CD4-positive, alpha-beta T cell (primary cell): ENCODE data around the gene IPO11. TPM values are rescaled to one million over a fixed set of nuclear protein-coding genes. Genes with fewer than 3 reads are reported as not detected.

Source experiments
- ATAC-seq: fragments of 200-7000 bp; cut with Tn5 transposase; one replicate; pipeline ENCODE4 v1.10.0; 2022; ENCODE audit warnings: mild to moderate bottlenecking; ENCODE audit not compliant: poor library complexity
- CTCF ChIA-PET: fragments of 350-600 bp; sonication (Branson Sonifier 250); formaldehyde crosslinking; loops from one replicate; lab custom pipeline; 2021; ENCODE audit warnings: antibody characterized with exemption, inconsistent platforms; lab: Charles Lee
- POLR2A ChIA-PET: fragments of 350-600 bp; sonication (Branson Sonifier 250); formaldehyde crosslinking; loops from one replicate; lab custom pipeline; 2021; ENCODE audit warnings: antibody characterized with exemption, inconsistent platforms; lab: Charles Lee
- DNase-seq, 14 experiments: peaks; one replicate each; pipeline ENCODE4 v3.0.0-alpha.2; 2013 to 2020; ENCODE audit warnings: mixed read lengths in 2 of 14
- H3K27ac ChIP-seq, 2 donors: one replicate each; pipeline versions ENCODE4 v1.5.1 to v1.7.0; 2013; ENCODE audit warnings: low read length in 2 of 2, low read depth in 1 of 2, mild to moderate bottlenecking in 1 of 2
- H3K27me3 ChIP-seq, 2 experiments: 1 replicate in 1 of 2; 2 replicates in 1 of 2; pipeline versions ENCODE4 v1.6.1 to v1.7.0; 2013; ENCODE audit warnings: low read length in 2 of 2, control low read depth in 1 of 2, mild to moderate bottlenecking in 1 of 2, moderate library complexity in 1 of 2; ENCODE audit not compliant: insufficient read depth in 2 of 2, control insufficient read depth in 1 of 2
- H3K36me3 ChIP-seq: one replicate; pipeline ENCODE4 v1.6.1; 2013; ENCODE audit warnings: low read length, control low read depth; ENCODE audit not compliant: insufficient read depth
- H3K4me1 ChIP-seq: one replicate; pipeline ENCODE4 v1.6.1; 2013; ENCODE audit warnings: low read length, control low read depth; ENCODE audit not compliant: insufficient read depth
- H3K4me3 ChIP-seq: one replicate; pipeline ENCODE4 v1.5.1; 2013; ENCODE audit warnings: mild to moderate bottlenecking, low read length, moderate library complexity
- H3K9me3 ChIP-seq, 2 experiments: 1 replicate in 1 of 2; 2 replicates in 1 of 2; pipeline versions ENCODE4 v1.6.1 to v1.7.0; 2013; ENCODE audit warnings: low read length in 2 of 2, mild to moderate bottlenecking in 2 of 2, control low read depth in 1 of 2, moderate library complexity in 1 of 2; ENCODE audit not compliant: control insufficient read depth in 1 of 2, insufficient read depth in 1 of 2
- H3K27ac Mint-ChIP-seq: one replicate; pipeline ENCODE4 v1.8.0; 2020; ENCODE audit warnings: mixed read lengths
- H3K27me3 Mint-ChIP-seq: one replicate; pipeline ENCODE4 v1.8.0; 2021; ENCODE audit warnings: mixed read lengths
- H3K36me3 Mint-ChIP-seq: one replicate; pipeline ENCODE4 v1.8.0; 2021; ENCODE audit warnings: low read depth, mixed read lengths
- H3K4me1 Mint-ChIP-seq: one replicate; pipeline ENCODE4 v1.8.0; 2021; ENCODE audit warnings: low read depth, mixed read lengths
- H3K4me3 Mint-ChIP-seq: one replicate; pipeline ENCODE4 v1.8.0; 2020; ENCODE audit warnings: mild to moderate bottlenecking, mixed read lengths
- H3K9me3 Mint-ChIP-seq: one replicate; pipeline ENCODE4 v1.8.0; 2020; ENCODE audit warnings: mixed read lengths
- intact Hi-C, 2 experiments: fragments of 100-400 bp; cut with DNase I in 1 of 2; cut with micrococcal nuclease in 1 of 2; formaldehyde crosslinking; loops; one replicate each; pipeline versions ENCODE4 v1.15.1 to v1.9.0; 2023 to 2025; cut with DNase I, micrococcal nuclease
- total RNA-seq, 174 experiments: library from RNA in 2 of 174; stranded (reverse) in 2 of 174; gene quantifications; one replicate each; pipeline ENCODE4 v1.2.3 and lab custom pipeline; 2021 to 2026
- TF ChIP-seq, protein P1 (sequence below): fragments of 200-600 bp; IDR thresholded peaks from one replicate; pipeline ENCODE4 v1.8.0; 2022; ENCODE audit warnings: antibody characterized with exemption, mild to moderate bottlenecking

The IPO11 gene
- total RNA-seq, 2 experiments from 2014 or later = 15.1 to 16.1 TPM

DNA sequence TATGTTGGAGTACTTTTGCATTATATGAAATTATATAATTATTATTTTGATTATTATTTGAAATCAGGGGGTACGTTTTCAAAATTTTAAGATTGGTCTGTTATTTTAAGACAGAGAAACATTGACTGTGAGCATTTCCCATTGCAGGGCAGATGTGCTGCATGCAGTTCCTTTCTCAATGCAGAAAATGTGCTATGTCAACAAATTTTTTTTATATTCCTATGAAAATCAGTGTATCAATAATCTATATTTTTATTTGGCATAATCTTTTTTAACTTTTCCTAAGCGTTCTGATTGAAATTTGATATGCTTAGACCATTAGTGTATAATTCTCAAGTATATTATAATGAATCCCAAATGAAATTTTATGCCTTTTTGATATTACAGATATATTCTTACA lies 124.2 kb downstream of the IPO11 start:
- peaks cover 42% of the 10 kb centered on the region for H3K36me3 Mint-ChIP-seq
- no peaks in the 10 kb centered on the region for H3K4me1 Mint-ChIP-seq
- no peaks in the 10 kb centered on the region for H3K27me3 Mint-ChIP-seq
- POLR2A ChIA-PET = no interaction called here
- TF ChIP-seq, protein P1, sequence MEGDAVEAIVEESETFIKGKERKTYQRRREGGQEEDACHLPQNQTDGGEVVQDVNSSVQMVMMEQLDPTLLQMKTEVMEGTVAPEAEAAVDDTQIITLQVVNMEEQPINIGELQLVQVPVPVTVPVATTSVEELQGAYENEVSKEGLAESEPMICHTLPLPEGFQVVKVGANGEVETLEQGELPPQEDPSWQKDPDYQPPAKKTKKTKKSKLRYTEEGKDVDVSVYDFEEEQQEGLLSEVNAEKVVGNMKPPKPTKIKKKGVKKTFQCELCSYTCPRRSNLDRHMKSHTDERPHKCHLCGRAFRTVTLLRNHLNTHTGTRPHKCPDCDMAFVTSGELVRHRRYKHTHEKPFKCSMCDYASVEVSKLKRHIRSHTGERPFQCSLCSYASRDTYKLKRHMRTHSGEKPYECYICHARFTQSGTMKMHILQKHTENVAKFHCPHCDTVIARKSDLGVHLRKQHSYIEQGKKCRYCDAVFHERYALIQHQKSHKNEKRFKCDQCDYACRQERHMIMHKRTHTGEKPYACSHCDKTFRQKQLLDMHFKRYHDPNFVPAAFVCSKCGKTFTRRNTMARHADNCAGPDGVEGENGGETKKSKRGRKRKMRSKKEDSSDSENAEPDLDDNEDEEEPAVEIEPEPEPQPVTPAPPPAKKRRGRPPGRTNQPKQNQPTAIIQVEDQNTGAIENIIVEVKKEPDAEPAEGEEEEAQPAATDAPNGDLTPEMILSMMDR = no peak
- Histone ChIP-seq H3K27me3 (no peaks in the 10 kb centered on the region), H3K4me3 (no peak overlapping the region), H3K4me1 (no peaks in the 10 kb centered on the region), H3K36me3 (peaks cover 12% of the 10 kb centered on the region), H3K27ac (no peak overlapping the region), H3K9me3 (no peaks in the 10 kb centered on the region)
- ATAC-seq = no peak
- no peak overlapping the region for H3K27ac Mint-ChIP-seq
- no peaks in the 10 kb centered on the region for H3K9me3 Mint-ChIP-seq
- no peak for DNase-seq
- intact Hi-C loops = no loop called here
- CTCF ChIA-PET = no interaction called here
- no peak overlapping the region for H3K4me3 Mint-ChIP-seq

DNA sequence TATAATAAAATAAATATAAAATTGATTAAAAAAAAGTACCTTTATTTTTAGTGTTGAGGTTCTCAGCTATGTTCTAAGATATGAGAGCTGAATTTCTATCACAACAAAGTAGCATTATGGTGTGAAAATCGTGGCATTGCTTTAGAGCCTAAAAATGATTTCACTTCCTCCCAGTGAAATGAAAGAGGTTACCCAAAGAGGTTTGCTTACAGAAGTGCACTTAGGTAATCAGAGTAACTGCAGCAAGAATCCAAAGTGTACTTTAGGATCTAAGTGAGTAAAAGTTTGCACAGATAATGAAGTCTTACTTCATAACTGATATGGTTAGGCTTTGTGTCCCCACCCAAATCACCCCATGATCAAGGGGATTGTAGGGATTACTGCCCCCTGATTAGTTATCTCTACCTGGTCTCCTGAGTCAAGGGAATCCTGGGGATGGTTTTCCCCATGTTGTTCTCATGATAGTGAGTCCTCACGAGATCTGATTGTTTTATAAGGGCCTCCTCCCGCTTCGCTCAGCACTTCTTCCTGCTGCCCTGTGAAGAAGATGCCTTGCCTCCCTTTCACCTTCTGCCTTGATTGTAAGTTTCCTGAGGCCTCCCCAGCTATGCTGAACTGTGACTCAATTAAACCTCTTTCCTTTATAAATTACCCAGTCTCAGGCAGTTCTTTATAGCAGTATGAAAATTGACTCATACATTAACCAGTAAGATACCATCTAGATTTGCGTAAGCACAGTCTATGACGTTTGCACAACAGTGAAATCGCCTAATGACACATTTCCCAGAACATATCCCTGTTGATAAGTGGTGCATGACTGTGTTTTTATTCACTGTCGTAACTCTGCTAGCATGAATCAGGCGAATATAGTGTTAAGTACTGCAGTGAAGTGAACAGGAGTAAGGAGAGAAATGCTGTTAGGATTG lies 125.7 kb downstream of the IPO11 start:
- Mint-ChIP-seq H3K36me3 (peaks cover 40% of the 10 kb centered on the region), H3K4me1 (no peaks in the 10 kb centered on the region), H3K27me3 (no peaks in the 10 kb centered on the region), H3K4me3 (no peak overlapping the region), H3K27ac (no peak overlapping the region), H3K9me3 (no peaks in the 10 kb centered on the region)
- Histone ChIP-seq H3K36me3 (peaks cover 9% of the 10 kb centered on the region), H3K9me3 (no peaks in the 10 kb centered on the region), H3K4me3 (no peak overlapping the region), H3K27ac (no peak overlapping the region), H3K27me3 (no peaks in the 10 kb centered on the region), H3K4me1 (no peaks in the 10 kb centered on the region)
- TF ChIP-seq, protein P1 = no peak
- CTCF ChIA-PET = no interaction called here
- DNase-seq (peak in 1 of 14 experiments; percentile 22), ATAC-seq (no peak)
- intact Hi-C loops = no loop called here
- POLR2A ChIA-PET = no interaction called here

DNA sequence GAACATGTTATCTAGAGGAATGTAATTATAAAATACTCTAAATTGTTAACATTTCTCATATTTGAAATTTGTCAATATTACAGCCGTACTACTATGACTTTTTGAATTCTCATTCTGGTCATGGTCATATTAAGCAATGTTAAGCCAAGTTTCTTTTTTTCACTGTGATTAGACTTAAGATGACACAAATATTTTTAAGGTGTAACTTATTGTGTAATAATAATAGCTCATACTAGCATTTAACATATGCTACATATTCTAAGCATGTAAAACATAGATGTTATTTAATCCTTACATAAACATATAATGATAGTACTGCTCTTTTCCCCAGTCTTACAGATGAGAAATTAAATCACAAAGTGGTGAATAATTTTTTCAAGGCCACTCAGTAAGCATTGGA lies 130.2 kb downstream of the IPO11 start:
- H3K4me3 Mint-ChIP-seq = no peak overlapping the region
- POLR2A ChIA-PET = interaction anchor here (0.6 kb wide), 1 partner anchor 63 kb away, joined by 4 read pairs; no protein-coding TSS in a partner anchor
- H3K9me3 Mint-ChIP-seq = no peaks in the 10 kb centered on the region
- DNase-seq = no peak
- no peaks in the 10 kb centered on the region for H3K27me3 Mint-ChIP-seq
- Histone ChIP-seq H3K9me3 (no peaks in the 10 kb centered on the region), H3K4me1 (no peaks in the 10 kb centered on the region), H3K27ac (no peak overlapping the region), H3K36me3 (peaks cover 7% of the 10 kb centered on the region), H3K27me3 (no peaks in the 10 kb centered on the region), H3K4me3 (no peak overlapping the region)
- no peaks in the 10 kb centered on the region for H3K4me1 Mint-ChIP-seq
- ATAC-seq = no peak
- CTCF ChIA-PET = no interaction called here
- H3K27ac Mint-ChIP-seq = no peak overlapping the region
- peaks cover 58% of the 10 kb centered on the region for H3K36me3 Mint-ChIP-seq
- TF ChIP-seq, protein P1 = no peak
- intact Hi-C loops = no loop called here
